HCT116 (cell line): ENCODE measurements around the gene RYR2. TPM values are rescaled to one million over a fixed set of nuclear protein-coding genes. Genes with fewer than 3 reads are reported as not detected.

Source experiments
- ATAC-seq: fragments of 200-7000 bp; cut with Tn5 transposase; 2 replicates; pipeline ENCODE4 v1.9.1; 2020; ENCODE audit warnings: mild to moderate bottlenecking, moderate library complexity
- BruUV-seq: library from RNA; stranded (reverse); fragments of 400-500 nt; replicated peaks from 2 replicates; lab custom pipeline; 2021; lab: Mats Ljungman, UMichigan
- CTCF ChIA-PET: fragments of 300-600 bp; sonication (Branson Sonifier 250); formaldehyde crosslinking; loops from one replicate; lab custom pipeline; 2021; ENCODE audit warnings: antibody characterized with exemption; lab: Charles Lee
- POLR2A ChIA-PET: fragments of 300-600, 350-600 bp; sonication (Branson Sonifier 250); formaldehyde crosslinking; loops from one replicate; lab custom pipeline; 2021; ENCODE audit warnings: antibody characterized with exemption; lab: Charles Lee
- RAD21 ChIA-PET, 2 experiments: fragments of 300-600 bp; sonication (Branson Sonifier 250); formaldehyde crosslinking; loops; one replicate each; lab custom pipeline; 2023; ENCODE audit warnings: low total read pairs in 2 of 2; ENCODE audit not compliant: uncharacterized antibody in 2 of 2, unreplicated experiment in 2 of 2, low non-redundant PET in 1 of 2; lab: Charles Lee
- DNase-seq: peaks from one replicate; pipeline ENCODE4 v3.0.0-alpha.2; 2010; ENCODE audit warnings: low read depth, low spot score
- H2AFZ ChIP-seq: fragments of 200-600 bp; shearing (Covaris generic), sonication (generic); 2 replicates; pipeline ENCODE4 v1.6.1; 2017; ENCODE audit warnings: low read depth, mixed run types, mixed read lengths, antibody characterized with exemption, low read length; ENCODE audit not compliant: poor library complexity, severe bottlenecking
- H3K27ac ChIP-seq: 2 replicates; pipeline ENCODE4 v1.5.1; 2012; ENCODE audit warnings: low read depth, low read length
- H3K27me3 ChIP-seq: fragments of 200-600 bp; sonication (generic); 2 replicates; pipeline ENCODE4 v1.6.1; 2016; ENCODE audit warnings: mixed run types, low read length, mixed read lengths; ENCODE audit not compliant: insufficient read depth
- H3K36me3 ChIP-seq, 2 experiments: fragments of 200-500 bp in 1 of 2; fragments of 200-600 bp in 1 of 2; sonication (Bioruptor generic) in 1 of 2; sonication (generic) in 1 of 2; 2 replicates each; pipeline versions ENCODE4 v1.5.1 to v1.6.1; 2014 to 2016; ENCODE audit warnings: low read length in 2 of 2, inconsistent platforms in 1 of 2, mixed read lengths in 1 of 2, mixed run types in 1 of 2; ENCODE audit not compliant: insufficient read depth in 2 of 2, control insufficient read depth in 1 of 2
- H3K4me1 ChIP-seq, 2 experiments: fragments of 200-600 bp in 1 of 2; sonication (generic) in 1 of 2; 2 replicates each; pipeline versions ENCODE4 v1.5.1 to v1.6.1; 2012 to 2017; ENCODE audit warnings: low read length in 2 of 2, inconsistent platforms in 1 of 2, mild to moderate bottlenecking in 1 of 2, mixed read lengths in 1 of 2, mixed run types in 1 of 2, moderate library complexity in 1 of 2; ENCODE audit not compliant: insufficient read depth in 2 of 2, control insufficient read depth in 1 of 2
- H3K4me2 ChIP-seq: fragments of 200-600 bp; sonication (generic); 2 replicates; pipeline ENCODE4 v1.6.1; 2017; ENCODE audit warnings: mixed run types, low read length, mixed read lengths
- H3K4me3 ChIP-seq, 2 experiments: fragments of 200-600 bp in 1 of 2; sonication (generic) in 1 of 2; replicated peaks in 1 of 2; 2 replicates each; pipeline ENCODE4 v1.5.1; 2011 to 2016; ENCODE audit warnings: low read length in 2 of 2, control low read depth in 1 of 2, low read depth in 1 of 2, mild to moderate bottlenecking in 1 of 2, mixed read lengths in 1 of 2, mixed run types in 1 of 2
- H3K79me2 ChIP-seq: fragments of 200-600 bp; sonication (generic); 2 replicates; pipeline ENCODE4 v1.6.1; 2017; ENCODE audit warnings: mild to moderate bottlenecking, mixed run types, low read length, moderate library complexity, mixed read lengths; ENCODE audit not compliant: insufficient read depth
- H3K9ac ChIP-seq: fragments of 200-600 bp; sonication (generic); 2 replicates; pipeline ENCODE4 v1.6.1; 2016; ENCODE audit warnings: low read length, mixed read lengths
- H3K9me2 ChIP-seq: fragments of 200-600 bp; sonication (generic), shearing (Covaris generic); 2 replicates; pipeline ENCODE4 v1.6.1; 2017; ENCODE audit warnings: mixed run types, mild to moderate bottlenecking, moderate library complexity; ENCODE audit not compliant: insufficient read depth
- H3K9me3 ChIP-seq, 2 experiments: fragments of 200-500 bp in 1 of 2; fragments of 200-600 bp in 1 of 2; sonication (Bioruptor generic) in 1 of 2; sonication (generic) in 1 of 2; 2 replicates each; pipeline ENCODE4 v1.6.1; 2014 to 2017; ENCODE audit warnings: low read length in 2 of 2, mixed read lengths in 2 of 2, inconsistent platforms in 1 of 2, low read depth in 1 of 2, mild to moderate bottlenecking in 1 of 2, mixed run types in 1 of 2, moderate library complexity in 1 of 2; ENCODE audit not compliant: control insufficient read depth in 1 of 2, insufficient read depth in 1 of 2
- H4K20me1 ChIP-seq: fragments of 200-600 bp; sonication (generic), shearing (Covaris generic); 2 replicates; pipeline ENCODE4 v1.6.1; 2017; ENCODE audit warnings: mixed run types, mild to moderate bottlenecking, moderate library complexity; ENCODE audit not compliant: insufficient read depth
- EZH2phosphoT487 ChIP-seq: fragments of 200-600 bp; IDR thresholded peaks from 2 replicates; pipeline ENCODE4 v1.6.1; 2018; ENCODE audit warnings: antibody characterized with exemption, borderline replicate concordance
- FOSL1 ChIP-seq: IDR thresholded peaks from 2 replicates; pipeline ENCODE4 v1.6.1; 2012; ENCODE audit warnings: low read depth
- JUND ChIP-seq: IDR thresholded peaks from 2 replicates; pipeline ENCODE4 v1.6.1; 2012
- POLR2A ChIP-seq: IDR thresholded peaks from 2 replicates; pipeline ENCODE4 v1.7.0; 2011; ENCODE audit warnings: borderline replicate concordance; ENCODE audit not compliant: insufficient read depth, insufficient read length; ENCODE audit errors: extremely low read depth
- RAD21 ChIP-seq: IDR thresholded peaks from 2 replicates; pipeline ENCODE4 v1.6.1; 2012; ENCODE audit warnings: low read depth, mild to moderate bottlenecking
- SIN3A ChIP-seq: IDR thresholded peaks from 2 replicates; pipeline ENCODE4 v1.6.1; 2012; ENCODE audit warnings: low read depth
- SRF ChIP-seq: IDR thresholded peaks from 2 replicates; pipeline ENCODE4 v1.6.1; 2012; ENCODE audit warnings: low read depth
- TCF7L2 ChIP-seq: IDR thresholded peaks from 2 replicates; pipeline ENCODE4 v1.7.0; 2011; ENCODE audit warnings: borderline replicate concordance, inconsistent platforms; ENCODE audit not compliant: insufficient read depth, insufficient read length; ENCODE audit errors: extremely low read depth
- ZFX ChIP-seq: fragments of 450-650 bp; IDR thresholded peaks from 2 replicates; pipeline ENCODE4 v1.6.1; 2017
- ZNF274 ChIP-seq: fragments of 200-500 bp; sonication (Bioruptor generic); IDR thresholded peaks from 2 replicates; pipeline ENCODE4 v1.6.1; 2014; ENCODE audit warnings: mild to moderate bottlenecking, low read depth, low read length, inconsistent platforms
- intact Hi-C: fragments of 100-400 bp; cut with micrococcal nuclease; formaldehyde crosslinking; loops from 2 replicates; pipeline ENCODE4 v1.10.0; 2022
- total RNA-seq: library from RNA; stranded (reverse); gene quantifications from one replicate; pipeline ENCODE4 v1.2.1, GENCODE V29; 2021; ENCODE audit not compliant: unreplicated experiment
- TF ChIP-seq, protein P1 (sequence below): IDR thresholded peaks from 2 replicates; pipeline ENCODE4 v1.6.1; 2012; ENCODE audit warnings: low read depth
- TF ChIP-seq, protein P2 (sequence below): IDR thresholded peaks from 2 replicates; pipeline ENCODE4 v1.6.1; 2012
- TF ChIP-seq, protein P3 (sequence below), 3 experiments: fragments of 200-600 bp in 1 of 3; sonication (generic) in 1 of 3; IDR thresholded peaks in 2 of 3; conservative IDR thresholded peaks in 1 of 3; 2 replicates each; pipeline ENCODE4 v1.5.1; 2012 to 2017; ENCODE audit warnings: low read depth in 2 of 3, low read length in 2 of 3, antibody characterized with exemption in 1 of 3, borderline replicate concordance in 1 of 3, control low read depth in 1 of 3, mild to moderate bottlenecking in 1 of 3, mixed read lengths in 1 of 3, mixed run types in 1 of 3, moderate library complexity in 1 of 3; ENCODE audit not compliant: insufficient read depth in 1 of 3
- TF ChIP-seq, protein P4 (sequence below): IDR thresholded peaks from 2 replicates; pipeline ENCODE4 v1.6.1; 2012

Gene RYR2
- total RNA-seq, 1 experiment from 2014 or later, result 0.02 TPM

DNA sequence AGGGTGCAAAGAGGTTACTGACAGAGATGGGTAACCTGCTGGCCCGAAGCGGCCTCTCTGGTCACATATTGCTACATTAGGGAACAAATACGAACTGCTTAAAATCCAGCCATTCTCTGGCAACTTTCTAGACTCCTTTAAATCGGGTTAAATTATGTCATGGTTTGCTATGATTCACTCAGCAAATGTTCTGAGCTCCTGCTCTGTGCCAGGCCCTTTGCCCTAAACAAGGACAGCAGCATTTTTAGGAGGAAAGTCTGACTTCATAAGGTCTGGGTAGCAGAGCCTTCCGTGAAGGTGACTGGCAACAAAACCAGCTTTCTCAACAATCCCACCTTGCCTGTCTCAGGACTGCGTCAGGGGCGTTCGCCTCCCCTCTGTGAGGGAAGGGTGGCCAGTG is 833.3 kb downstream of the RYR2 start:
- ATAC-seq (no peak), DNase-seq (no peak)
- Histone ChIP-seq H3K4me3 (no peak overlapping the region), H3K36me3 (no peaks in the 10 kb centered on the region), H3K4me2 (no peak overlapping the region), H2AFZ (no peak overlapping the region), H3K4me1 (no peaks in the 10 kb centered on the region), H3K79me2 (no peaks in the 10 kb centered on the region), H3K9me3 (peaks cover 0 to 3% of the 10 kb centered on the region in 2 experiments; a peak in 2 of 4 replicates), H3K27me3 (no peaks in the 10 kb centered on the region), H4K20me1 (no peaks in the 10 kb centered on the region), H3K9me2 (no peaks in the 10 kb centered on the region), H3K27ac (no peak overlapping the region), H3K9ac (no peak overlapping the region)
- TF ChIP-seq, protein P1, sequence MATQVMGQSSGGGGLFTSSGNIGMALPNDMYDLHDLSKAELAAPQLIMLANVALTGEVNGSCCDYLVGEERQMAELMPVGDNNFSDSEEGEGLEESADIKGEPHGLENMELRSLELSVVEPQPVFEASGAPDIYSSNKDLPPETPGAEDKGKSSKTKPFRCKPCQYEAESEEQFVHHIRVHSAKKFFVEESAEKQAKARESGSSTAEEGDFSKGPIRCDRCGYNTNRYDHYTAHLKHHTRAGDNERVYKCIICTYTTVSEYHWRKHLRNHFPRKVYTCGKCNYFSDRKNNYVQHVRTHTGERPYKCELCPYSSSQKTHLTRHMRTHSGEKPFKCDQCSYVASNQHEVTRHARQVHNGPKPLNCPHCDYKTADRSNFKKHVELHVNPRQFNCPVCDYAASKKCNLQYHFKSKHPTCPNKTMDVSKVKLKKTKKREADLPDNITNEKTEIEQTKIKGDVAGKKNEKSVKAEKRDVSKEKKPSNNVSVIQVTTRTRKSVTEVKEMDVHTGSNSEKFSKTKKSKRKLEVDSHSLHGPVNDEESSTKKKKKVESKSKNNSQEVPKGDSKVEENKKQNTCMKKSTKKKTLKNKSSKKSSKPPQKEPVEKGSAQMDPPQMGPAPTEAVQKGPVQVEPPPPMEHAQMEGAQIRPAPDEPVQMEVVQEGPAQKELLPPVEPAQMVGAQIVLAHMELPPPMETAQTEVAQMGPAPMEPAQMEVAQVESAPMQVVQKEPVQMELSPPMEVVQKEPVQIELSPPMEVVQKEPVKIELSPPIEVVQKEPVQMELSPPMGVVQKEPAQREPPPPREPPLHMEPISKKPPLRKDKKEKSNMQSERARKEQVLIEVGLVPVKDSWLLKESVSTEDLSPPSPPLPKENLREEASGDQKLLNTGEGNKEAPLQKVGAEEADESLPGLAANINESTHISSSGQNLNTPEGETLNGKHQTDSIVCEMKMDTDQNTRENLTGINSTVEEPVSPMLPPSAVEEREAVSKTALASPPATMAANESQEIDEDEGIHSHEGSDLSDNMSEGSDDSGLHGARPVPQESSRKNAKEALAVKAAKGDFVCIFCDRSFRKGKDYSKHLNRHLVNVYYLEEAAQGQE, result no peak
- TF ChIP-seq SIN3A, result no peak
- TF ChIP-seq JUND, result no peak
- TF ChIP-seq ZNF274, result no peak
- TF ChIP-seq EZH2phosphoT487, result no peak
- TF ChIP-seq FOSL1, result no peak
- TF ChIP-seq TCF7L2, result no peak
- TF ChIP-seq RAD21, result no peak
- TF ChIP-seq ZFX, result no peak
- TF ChIP-seq POLR2A, result no peak
- TF ChIP-seq, protein P2, sequence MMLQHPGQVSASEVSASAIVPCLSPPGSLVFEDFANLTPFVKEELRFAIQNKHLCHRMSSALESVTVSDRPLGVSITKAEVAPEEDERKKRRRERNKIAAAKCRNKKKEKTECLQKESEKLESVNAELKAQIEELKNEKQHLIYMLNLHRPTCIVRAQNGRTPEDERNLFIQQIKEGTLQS, result no peak
- TF ChIP-seq, protein P3, sequence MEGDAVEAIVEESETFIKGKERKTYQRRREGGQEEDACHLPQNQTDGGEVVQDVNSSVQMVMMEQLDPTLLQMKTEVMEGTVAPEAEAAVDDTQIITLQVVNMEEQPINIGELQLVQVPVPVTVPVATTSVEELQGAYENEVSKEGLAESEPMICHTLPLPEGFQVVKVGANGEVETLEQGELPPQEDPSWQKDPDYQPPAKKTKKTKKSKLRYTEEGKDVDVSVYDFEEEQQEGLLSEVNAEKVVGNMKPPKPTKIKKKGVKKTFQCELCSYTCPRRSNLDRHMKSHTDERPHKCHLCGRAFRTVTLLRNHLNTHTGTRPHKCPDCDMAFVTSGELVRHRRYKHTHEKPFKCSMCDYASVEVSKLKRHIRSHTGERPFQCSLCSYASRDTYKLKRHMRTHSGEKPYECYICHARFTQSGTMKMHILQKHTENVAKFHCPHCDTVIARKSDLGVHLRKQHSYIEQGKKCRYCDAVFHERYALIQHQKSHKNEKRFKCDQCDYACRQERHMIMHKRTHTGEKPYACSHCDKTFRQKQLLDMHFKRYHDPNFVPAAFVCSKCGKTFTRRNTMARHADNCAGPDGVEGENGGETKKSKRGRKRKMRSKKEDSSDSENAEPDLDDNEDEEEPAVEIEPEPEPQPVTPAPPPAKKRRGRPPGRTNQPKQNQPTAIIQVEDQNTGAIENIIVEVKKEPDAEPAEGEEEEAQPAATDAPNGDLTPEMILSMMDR (IDR thresholded peaks at IDR 0.05 in 2 of 3, conservative IDR thresholded peaks at IDR 0.05 in 1 of 3; ENCODE audit: borderline replicate concordance in 1 of 3, insufficient read depth in 1 of 3, low read depth in 2 of 3, low read length in 2 of 3), result no peak
- TF ChIP-seq, protein P4, sequence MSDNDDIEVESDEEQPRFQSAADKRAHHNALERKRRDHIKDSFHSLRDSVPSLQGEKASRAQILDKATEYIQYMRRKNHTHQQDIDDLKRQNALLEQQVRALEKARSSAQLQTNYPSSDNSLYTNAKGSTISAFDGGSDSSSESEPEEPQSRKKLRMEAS, result no peak
- no peak for TF ChIP-seq SRF
- RAD21 ChIA-PET, result no interaction called here
- CTCF ChIA-PET, result no interaction called here
- no TSS peak for BruUV-seq
- POLR2A ChIA-PET, result no interaction called here
- intact Hi-C loops, result no loop called here
